Activated naive CD8-positive, alpha-beta T cell treated with anti-CD3 and anti-CD28 coated beads, Interleukin-2, amount 50 U/mL, for 16 hours (primary cell): ENCODE results near the gene MB.
"Not testable (repeated sequence)": the region's sequence is repeated elsewhere in the genome, so short reads cannot be mapped to it uniquely, and the experiment has no call there.

ENCODE experiments used
- DNase-seq: peaks from one replicate; pipeline ENCODE4 v3.0.0-alpha.2; 2020; ENCODE audit warnings: low read depth, low spot score

MB gene

DNA sequence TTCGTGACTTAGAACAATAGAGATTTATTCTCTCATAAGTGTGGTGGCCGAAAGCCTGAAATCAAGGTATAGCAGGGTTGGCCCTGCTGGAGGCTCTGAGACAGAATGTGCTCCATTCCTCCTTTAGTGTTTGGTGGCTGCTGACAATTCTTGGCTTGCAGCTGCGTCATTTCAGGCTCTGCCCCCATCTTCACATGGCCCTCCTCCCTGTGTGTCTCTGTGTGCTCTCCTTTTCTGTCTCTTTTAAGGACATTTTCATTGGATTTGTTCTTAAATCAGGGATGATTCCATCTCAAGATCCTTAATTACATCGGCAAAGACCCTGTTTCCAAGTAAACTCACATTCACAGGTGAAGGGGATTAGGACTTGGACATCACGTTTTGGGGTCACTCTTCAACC lies 20.9 kb upstream of the MB start:
- DNase-seq: no peak

DNA sequence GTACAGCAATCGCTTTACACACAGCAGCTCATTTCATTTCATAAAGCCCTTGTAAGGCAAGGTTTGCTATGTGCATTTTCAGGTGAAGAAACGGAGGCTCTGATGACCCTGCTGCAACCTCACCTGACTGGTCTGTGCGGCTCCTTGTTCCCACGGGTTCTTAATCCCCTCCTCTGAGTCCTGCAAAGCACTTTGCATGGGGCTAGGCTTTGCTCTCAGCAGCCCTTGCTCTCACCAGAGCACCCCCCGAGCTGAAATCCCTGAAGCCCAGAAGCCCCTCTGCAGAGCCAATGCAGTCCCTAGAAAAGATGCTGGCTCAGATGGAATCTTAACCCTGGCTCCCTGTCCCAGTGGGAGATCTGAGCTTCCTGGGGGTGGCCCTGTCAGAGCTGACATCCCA lies 20.1 kb upstream of the MB start:
- DNase-seq: no peak

DNA sequence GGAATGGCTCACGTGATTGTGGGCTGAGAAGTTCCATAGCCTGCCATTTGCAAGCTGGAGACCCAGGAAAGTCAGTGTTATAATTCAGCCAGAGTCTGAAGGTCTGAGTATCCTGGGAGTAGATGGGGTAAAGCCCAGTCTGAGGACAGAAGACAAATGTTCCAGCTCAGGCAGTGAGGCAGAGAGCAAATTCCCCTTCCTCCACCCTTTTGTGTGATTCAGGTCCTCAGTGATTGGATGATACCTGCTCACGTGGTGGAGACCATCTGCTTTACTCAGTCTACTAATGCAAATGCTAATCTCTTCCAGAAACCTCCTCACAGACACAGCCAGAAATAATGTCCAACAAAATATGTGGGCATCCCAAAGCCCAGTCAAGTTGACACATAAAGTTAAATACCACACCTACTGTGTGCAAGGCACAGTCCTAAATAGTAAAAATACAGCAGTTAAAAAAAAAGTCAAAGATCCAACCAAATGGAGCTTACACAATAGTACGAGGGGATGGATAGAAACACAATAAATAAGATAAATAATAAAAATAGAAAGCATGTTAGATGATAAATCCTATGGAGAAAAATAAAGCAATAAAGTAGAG lies 17.9 kb upstream of the MB start:
- no peak for DNase-seq

DNA sequence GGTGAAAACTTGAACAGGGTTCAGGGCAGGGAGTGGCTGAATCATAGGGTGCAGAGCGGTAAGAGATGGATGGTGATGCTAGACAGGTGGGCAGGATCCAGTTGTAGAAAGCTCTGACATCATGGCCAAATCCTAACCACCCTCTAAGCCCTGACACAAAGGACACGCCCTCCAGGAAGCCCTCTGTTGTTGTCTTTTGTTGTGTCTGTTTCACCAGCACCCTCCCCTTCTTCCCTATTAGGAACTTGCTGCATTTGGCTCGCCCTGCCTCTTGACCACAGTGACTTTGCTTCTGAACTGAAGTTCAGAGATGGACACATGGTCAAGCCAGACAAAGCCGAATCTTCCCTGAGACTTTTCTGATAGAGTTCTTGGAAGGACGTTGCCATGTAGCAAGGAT lies 16.9 kb upstream of the MB start:
- no peak for DNase-seq

DNA sequence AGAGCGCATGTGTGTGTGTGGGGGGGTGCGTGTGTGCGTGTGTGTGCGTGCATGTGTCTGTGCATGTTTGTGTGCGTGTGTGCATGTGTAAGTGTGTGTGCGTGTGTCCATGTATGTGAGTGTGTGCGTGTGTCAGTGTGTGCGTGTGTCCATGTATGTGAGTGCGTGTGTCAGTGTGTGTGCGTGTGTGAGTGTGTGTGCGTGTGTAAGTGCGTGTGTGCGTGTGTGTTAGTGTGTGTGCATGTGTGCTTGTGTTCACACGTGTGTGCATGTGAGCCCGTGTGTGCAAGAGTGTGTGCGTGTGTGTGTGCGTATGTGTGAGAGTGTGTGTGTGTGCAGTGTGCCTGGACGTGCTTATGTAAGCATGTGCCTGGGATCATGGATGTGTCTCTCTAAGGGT lies 16.4 kb upstream of the MB start:
- no peak for DNase-seq

DNA sequence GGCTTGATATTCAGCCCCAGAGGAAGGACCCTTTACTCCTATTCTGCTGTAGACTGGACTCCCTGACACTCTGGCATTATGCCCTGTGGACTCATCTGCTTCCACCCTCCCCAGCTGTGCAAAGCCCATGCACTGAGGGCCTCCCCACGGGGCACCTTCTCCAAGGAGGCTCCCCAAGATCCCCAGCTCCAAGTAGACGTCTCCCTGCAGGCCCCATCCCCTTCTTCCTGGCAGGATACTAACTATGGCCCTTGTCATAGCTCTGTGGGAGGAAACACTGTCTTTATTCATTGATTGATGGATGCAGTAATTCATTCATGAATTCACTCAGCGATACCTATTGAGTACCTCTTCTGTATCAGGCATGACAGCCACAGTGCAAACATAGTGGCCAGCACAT lies 15.8 kb upstream of the MB start:
- no peak for DNase-seq

DNA sequence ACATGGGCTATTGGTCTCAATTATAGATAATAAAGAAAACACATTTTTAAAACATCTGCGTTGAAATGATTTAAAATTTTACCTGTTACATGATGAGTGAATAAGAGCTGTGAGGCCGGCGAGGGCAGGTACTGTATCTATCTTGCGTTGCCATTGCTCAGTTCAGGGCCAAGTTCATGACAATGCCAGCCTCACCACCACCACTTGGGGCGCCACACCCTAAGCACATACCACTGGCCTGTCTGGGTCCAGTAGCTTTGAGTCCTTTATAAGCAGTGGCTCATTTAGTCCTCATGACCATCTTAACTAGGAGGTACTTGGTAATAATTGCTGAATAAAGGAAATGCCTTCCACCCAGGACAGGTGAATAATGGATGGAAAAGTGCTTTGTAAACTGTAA lies 14.5 kb upstream of the MB start:
- DNase-seq: no peak

DNA sequence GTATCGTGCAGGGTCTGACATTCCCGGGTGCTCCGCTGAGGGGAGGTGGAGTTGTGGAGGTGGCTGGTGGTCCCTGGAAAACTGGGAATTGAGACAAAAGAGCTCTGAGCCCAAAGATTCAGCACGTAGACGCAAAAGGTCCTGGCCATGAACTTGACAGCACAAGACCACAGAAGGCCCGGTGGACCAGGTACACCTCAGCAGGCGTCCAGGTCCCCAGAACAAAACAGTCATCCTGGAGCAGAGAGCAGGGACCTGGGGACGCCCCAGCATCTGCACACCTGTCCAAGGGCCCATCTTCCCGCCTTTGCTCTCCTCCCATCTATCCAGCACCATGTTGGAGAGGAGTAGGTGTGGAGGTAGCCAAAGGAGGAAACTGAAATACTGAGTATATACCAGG lies 13.8 kb upstream of the MB start:
- DNase-seq: no peak

DNA sequence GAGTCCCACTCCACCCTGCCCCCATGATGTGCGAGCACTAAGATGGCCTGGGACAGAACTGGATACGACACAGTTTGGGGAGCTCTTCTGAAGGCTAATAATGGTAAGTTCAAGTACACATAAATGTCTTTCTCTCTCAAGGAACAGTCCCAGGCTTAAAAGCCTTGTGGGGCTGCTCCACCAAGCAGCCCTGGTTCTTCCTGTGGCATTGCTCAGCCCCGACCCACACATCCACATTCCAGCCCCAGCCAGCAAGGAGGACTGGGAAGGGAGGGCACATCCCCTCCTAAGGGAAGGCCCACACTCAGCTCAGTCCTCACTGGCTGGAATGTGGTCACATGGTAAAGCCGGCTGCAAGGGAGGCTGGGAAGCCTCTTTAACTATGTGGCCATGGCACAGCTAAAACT lies 13.3 kb upstream of the MB start:
- DNase-seq: no peak

DNA sequence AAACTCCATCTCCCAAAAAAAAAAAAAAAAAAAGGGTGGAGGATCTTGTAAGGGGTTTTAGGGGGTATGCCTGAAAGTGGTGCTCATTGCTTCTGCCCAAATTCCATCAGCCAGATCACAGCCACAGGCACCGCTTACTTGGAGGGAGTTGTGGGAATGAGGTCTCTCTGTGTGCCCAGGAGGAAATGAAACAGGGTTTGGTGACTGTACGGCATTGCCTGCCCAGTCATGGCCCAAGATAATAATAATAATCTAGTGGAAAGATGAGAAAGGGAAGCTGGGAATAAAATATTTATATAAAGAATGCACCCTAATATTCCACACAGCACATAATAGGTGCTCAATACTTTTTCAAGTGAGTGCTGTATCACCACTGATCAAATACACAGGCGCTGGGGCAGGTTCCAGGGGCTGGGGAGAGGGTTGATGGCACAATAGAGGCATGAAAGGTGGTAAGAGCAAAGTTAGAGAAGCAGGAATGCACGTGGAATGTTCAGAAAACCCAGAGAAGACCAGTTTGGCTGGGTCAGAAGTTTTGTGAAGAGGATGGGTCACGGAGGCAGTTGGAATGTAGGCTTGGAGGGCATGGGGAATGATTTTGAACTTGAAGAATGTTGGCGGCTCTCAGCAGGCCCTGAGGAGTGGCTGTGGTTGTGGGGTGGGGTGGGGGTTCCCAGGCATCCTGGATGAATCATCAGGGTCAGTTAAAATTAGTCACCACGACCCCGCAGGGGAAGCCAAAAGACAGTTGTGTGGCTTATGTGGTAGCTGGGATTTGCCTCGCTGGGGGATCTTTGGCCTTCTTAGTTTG lies 12.5 kb upstream of the MB start:
- DNase-seq: no peak

DNA sequence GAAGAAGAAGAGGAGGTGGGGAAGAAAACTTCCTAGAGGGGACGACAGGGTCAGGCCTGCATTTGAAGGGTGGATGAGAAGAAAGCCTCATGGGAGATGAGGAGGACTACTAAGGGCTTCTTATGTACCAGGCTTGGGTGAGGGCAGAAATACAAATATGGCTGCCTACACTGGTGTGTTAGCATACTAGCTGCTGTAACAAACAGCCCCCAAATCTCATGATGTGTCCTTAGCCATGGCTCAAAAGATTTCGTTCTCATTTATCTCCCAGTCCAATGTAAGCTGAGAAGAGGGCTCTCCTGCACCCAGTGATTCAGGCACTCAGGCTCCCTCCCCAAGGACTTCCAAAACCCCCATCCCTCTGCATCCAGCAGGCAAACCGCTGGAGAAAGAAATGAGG lies 11.6 kb upstream of the MB start:
- DNase-seq: no peak

DNA sequence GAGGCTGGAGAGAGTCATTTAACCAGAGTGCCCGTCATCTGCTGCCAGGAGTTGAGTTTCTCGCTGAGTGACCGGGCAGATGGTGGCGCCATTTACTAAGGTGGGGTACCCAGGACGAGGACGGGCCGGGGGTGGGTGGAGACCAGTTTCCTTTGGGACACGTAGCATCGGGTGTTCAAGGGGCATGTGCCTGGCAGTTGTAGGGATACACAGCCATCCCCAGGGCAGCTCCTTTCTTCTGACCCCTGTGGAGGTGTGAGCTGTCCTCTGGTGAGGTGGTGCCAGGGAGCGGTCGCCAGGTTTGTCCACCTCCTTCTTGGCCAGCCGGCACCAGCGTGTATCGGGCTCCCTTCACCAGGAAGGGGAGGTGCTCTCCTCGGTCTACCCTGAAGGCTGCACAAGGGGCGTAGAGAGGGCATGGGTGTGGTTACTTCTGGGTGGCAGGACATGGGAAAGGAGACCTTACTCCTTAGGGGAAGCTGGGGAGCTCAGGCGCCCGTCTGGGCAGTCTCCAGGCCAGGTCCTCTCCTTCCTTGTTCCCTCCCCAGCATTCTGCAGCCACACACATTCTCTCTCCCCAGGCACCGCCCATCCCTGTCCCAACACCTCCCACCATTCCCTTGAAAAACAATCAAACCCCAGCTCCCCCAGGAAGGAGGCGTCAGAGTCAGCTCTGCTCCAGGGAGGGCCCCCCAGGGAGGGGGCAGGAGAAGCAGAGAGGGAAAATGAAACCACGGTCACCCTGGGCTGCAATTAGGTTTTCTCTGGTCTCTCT lies 10.3 kb upstream of the MB start:
- DNase-seq: peak; percentile 25

DNA sequence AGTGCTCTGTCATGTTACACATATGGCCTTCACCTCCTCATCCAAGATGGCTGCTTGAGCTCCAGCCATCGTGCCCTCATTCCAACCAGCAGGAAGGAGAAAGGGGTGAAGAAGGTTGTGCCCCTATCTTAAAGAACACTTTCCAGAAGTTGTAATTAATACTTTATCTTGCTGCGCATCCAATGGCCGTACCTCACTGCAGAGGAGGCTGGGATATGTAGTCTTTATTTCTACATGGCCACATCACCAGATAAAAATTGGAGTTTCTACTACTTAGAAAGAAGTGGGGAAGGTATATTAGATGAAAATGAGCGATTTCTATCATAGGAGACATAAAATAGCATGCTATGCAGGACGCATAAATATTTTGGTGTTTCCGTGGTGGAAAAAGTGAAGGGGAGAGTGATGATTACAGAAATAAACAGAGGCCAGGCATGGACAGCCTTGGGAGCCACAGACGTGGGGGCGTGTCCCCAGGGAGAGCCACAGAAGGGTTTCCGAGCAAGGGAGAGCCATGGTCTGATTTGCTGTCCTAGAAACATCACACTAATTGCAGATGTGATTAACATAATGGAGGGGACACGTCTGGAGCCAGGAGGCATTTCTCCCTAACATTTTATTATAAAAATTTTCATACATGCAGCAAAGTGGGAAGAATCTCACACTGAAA lies 8.8 kb upstream of the MB start:
- no peak for DNase-seq

DNA sequence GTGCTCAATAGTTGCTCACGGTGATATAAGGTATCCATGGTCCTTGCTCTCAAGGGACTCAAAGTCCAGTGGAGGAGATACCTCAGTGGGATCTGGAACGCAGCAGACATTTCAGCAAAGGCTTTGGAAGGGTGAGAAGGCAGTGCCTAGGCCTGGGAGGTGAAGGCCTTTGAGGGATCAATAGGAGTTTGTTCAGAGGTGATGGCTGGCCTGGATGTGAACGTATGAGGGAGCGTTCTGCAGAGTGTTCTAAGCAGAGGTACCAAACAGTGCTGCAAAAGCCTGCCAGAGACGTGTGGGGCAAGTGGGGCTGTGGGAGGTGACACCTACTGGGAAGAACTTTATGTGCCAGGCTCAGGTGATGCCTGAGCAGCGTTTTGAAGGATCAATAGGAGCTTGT lies 7.4 kb upstream of the MB start:
- no peak for DNase-seq

DNA sequence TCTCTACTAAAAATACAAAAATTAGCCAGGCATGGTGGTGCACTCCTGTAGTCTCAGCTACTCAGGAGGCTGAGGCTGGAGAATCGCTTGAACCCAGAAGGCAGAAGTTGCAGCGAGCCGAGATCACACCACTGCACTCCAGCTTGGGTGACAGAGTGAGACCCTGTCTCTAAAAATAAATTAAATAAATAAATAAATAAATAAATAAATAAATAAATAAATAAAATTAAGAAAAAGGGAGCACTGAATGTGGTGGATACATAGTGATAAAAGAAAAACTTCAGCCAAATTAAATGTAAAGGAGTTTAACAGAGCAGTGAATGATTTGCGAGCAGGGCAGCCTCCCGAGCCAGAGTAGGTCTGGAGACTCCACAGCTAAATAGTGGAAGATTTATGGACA lies 6.8 kb upstream of the MB start:
- not testable (repeated sequence) for DNase-seq

DNA sequence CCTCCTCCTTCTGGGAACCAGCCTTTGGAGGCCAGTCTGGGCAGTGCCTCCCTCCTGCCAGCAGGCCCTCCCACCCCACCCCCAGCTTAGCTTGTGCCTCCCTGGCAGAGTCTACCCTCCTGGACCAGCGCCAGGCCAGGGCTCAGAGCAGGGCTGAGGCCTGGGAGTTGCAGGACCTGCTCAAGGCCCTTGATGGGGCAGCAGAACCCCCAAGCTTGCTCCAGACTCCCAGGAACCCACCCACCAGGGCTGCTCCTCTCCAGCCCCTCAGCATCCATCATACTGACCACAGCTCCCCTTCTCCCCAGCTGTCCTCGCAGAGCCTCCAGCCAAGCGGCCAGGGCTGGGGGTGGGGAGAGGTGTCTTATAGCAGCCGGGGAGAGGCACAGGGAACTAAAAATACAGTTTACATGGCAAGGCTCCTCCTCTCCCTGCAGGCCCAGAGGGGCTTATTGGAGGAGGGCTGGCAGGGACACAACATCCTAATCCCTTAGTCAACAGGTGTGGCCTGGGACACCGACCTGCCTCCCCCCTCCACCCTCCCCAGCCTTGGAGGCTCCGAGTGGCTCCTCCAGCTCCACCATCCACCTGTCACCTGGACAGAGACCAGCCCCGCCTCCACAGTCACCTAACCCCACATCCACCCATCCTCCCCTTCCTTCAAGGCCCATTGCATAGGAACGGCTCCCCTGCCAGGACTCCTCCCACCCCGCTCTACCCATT lies 5.2 kb upstream of the MB start:
- DNase-seq: no peak

DNA sequence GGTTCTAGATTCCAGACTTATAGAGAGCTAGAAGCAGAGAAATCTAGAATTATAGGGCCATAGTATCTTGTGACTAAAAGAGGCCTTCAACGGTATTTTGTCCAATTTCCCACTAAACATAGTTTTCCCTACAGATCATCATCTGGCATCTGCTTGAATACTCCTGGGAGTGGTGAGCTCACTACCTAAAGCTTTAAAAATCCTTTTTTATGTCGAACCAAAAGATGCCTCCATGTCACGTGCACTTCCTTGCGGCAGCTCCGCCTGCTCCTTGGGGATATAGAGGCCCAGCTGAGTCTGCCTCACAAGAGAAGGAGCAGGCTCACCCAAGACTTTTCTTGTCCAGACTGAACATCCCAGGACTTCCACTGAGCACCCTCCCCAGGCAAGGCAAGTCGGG lies 4.3 kb upstream of the MB start:
- no peak for DNase-seq

DNA sequence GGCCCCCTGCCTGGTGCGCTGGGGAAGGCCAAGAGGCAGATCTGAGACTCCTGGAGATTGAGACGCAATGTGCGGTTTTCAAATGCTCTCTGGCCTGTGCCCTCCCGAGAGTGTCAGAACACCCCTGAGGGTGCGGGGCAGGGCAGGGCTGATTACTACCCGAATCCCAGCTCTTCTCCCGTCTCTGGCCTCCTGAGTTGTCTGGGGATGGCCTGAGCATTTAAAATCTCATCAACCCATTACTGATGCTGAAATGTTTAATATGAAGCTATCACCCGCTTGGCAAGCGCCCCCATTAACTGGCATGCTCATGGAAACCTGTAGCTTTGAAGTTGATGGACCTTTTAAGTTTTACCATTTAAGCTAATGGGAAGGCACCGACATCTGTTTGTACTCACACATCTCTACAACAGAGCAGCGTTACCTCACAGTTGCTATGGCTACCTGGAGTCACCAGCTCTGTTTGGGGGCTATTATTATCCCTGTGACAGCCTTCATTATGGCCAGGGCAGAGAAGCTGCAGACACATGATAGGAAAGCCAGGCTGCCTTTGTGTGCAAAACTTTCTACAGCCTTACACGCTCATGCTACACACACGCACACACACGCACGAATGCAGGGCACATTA lies 3.6 kb upstream of the MB start:
- no peak for DNase-seq

DNA sequence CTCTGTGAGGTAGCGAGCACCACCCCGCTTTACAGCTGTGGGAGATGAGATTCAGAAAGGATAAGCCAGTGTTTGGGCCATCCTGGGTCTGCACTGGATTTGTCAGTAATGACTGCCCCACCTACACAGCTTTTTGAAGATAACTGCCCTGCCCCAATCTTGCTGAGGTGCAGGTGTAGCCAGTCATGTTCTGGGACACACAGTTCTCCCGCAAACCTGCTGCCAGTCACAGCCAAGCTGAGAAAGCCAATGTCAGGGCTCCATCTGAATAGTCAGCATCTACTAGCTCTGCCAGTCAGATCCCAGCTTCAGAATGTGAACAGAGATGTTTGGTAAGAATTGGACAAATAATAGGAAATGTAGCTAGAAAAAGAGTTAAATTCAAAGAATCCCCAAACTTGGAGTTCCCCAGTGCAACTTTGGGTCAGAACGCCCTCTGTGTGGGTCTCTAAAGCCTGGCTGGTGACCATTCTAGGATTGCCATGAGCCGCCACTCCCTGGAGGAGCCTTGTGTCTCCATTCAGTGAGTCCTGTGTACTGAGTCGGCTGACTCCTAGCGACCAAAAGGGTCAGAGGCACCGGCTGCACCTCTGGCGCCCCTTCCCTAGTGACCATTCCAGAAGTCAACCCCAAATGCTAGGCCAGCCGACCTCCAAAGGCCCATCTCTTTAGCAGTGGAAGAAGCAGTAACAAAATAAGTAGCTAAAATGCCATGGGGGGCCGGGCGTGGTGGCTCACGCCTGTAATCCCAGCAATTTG lies 2.4 kb upstream of the MB start:
- DNase-seq: no peak

DNA sequence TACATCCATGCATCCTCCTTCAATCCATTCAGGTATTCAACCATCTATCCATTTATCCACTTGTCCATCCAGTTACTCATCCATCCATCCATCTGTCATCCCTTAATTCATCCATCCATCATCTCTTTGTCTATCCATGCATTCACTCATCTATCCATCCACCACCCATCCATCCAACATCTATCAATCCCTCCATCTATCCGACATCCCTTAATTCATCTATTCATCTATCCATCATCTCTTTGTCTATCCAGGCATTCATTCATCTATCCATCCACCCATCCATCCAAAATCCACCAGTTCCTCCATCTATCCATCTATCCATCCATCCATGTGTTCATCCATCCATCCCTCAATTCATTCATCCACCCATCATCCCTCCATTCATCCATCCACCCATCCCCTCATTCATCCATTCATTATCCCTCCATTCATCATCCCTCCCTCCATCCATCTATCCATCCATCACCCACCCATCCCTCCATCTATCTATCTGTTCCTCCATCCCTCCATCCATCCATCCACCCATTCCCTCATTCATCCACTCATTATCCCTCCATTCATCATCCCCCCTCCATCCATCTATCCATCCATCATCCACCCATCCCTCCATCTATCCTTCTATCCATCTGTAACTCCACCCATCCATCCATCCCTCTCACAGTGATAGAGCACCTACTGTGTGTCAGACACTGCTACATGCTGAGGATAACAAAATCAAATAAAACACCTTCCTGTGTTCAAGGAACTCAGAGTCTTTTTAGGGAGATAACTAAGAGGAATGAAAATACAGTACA lies 1.5 kb upstream of the MB start:
- DNase-seq: no peak
